GM10248 (cell line): ENCODE data around the gene POU2F1.

Source experiments
- CTCF ChIA-PET: fragments of 300-600 bp; sonication (Branson Sonifier 250); formaldehyde crosslinking; extraction: SDS; loops from one replicate; lab custom pipeline; 2021; ENCODE audit warnings: antibody characterized with exemption; lab: Yijun Ruan, JAX
- POLR2A ChIA-PET: fragments of 350-650 bp; sonication (Branson Sonifier 250); formaldehyde crosslinking; extraction: SDS; loops from one replicate; lab custom pipeline; 2020; ENCODE audit warnings: antibody characterized with exemption; lab: Yijun Ruan, JAX
- DNase-seq: peaks from one replicate; pipeline ENCODE4 v3.0.0; 2012; ENCODE audit errors: extremely low spot score
- TF ChIP-seq, protein P1 (sequence below): IDR thresholded peaks from 2 replicates; pipeline ENCODE4 v1.5.1; 2012; ENCODE audit warnings: mild to moderate bottlenecking, low read depth; ENCODE audit errors: extremely low read depth, missing control alignments, control extremely low read depth

Gene POU2F1

GRCh38 chr1:167191958-167192357 lies 28.7 kb upstream of the POU2F1 start:
- CTCF ChIA-PET = interaction anchor here (0.9 to 1.5 kb wide), 3 partner anchors 14 to 133 kb away, joined by 3 to 4 read pairs (median 3); no protein-coding TSS in a partner anchor
- DNase-seq = no peak
- TF ChIP-seq, protein P1, sequence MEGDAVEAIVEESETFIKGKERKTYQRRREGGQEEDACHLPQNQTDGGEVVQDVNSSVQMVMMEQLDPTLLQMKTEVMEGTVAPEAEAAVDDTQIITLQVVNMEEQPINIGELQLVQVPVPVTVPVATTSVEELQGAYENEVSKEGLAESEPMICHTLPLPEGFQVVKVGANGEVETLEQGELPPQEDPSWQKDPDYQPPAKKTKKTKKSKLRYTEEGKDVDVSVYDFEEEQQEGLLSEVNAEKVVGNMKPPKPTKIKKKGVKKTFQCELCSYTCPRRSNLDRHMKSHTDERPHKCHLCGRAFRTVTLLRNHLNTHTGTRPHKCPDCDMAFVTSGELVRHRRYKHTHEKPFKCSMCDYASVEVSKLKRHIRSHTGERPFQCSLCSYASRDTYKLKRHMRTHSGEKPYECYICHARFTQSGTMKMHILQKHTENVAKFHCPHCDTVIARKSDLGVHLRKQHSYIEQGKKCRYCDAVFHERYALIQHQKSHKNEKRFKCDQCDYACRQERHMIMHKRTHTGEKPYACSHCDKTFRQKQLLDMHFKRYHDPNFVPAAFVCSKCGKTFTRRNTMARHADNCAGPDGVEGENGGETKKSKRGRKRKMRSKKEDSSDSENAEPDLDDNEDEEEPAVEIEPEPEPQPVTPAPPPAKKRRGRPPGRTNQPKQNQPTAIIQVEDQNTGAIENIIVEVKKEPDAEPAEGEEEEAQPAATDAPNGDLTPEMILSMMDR = no peak
- POLR2A ChIA-PET = no interaction called here

- TF ChIP-seq, protein P1 = no peak
- ChIA-PET POLR2A (no interaction called here), CTCF (interaction anchor here (0.5 to 1.7 kb wide), 5 partner anchors 10 to 605 kb away, joined by 3 to 5 read pairs (median 4); no protein-coding TSS in a partner anchor)
- no peak for DNase-seq
Measured at GRCh38 chr1:167194182-167194581, 26.5 kb upstream of the POU2F1 start.

- no peak for DNase-seq
- ChIA-PET CTCF (interaction anchor here (1.5 kb wide), 1 partner anchor 12 kb away, joined by 3 read pairs; no protein-coding TSS in a partner anchor), POLR2A (no interaction called here)
- TF ChIP-seq, protein P1 = no peak
Measured at GRCh38 chr1:167196166-167196565, 24.5 kb upstream of the POU2F1 start.

DNA sequence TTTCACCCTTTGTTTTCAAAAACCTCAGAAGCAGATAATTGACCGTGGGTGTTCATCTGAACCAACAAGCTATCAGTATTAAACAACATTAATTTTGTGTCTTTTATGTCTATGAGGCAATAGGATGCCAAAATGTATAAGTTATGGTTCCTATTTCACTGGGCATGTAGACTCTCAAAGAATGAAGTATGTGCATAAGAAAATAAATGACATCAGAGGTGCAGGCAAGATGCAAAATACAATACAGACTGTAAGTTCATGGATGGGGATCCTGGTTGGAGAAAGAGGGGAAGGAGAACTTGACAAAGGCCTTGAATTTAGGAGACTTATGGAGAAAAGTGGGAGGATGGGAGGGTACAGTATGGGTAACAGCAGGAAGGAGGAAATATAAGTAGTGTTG lies 23.4 kb upstream of the POU2F1 start:
- TF ChIP-seq, protein P1 = no peak
- POLR2A ChIA-PET = no interaction called here
- no peak for DNase-seq
- CTCF ChIA-PET = interaction anchor here (1.5 kb wide), 1 partner anchor 13 kb away, joined by 3 read pairs; no protein-coding TSS in a partner anchor

GRCh38 chr1:167197692-167198091 lies 23.0 kb upstream of the POU2F1 start:
- DNase-seq = no peak
- POLR2A ChIA-PET = no interaction called here
- CTCF ChIA-PET = interaction anchor here (1.5 kb wide), 1 partner anchor 13 kb away, joined by 3 read pairs; no protein-coding TSS in a partner anchor
- TF ChIP-seq, protein P1 = no peak

DNA sequence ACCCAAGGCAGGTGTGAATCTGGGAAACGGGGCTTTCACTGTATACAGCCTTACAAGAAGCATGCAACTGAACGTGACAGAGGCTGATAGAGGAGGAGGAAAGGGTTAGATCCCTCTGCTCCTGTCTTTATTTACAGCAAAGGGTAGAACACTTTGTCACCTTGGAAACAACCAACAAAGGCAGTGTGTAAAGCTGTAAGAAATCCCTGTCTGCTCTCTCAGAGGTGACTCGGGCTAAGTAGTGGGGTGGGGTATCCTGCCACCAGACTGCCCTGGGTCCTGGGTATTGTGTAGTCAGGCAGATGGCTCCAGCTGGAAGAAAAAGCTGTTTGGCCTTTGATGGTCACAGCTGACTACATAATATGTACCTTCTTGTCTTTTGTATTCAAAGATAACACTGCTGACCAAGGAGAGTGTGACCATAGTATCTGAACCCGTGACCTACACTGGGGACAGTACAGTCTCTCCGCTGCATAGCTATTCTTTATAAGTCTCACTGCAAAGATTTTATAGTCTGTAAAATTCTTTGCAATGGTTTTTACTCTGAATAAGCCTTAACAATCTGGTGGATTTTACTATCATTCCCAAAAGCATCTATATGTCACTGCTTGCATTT lies 22.1 kb upstream of the POU2F1 start:
- POLR2A ChIA-PET = no interaction called here
- TF ChIP-seq, protein P1 = no peak
- CTCF ChIA-PET = interaction anchor here (1.1 to 1.2 kb wide), 2 partner anchors 16 to 22 kb away, joined by 3 to 4 read pairs; partner anchors contain the start of gene POU2F1
- DNase-seq = no peak
